ENCODE data around the gene ABCA5.
A peak's percentile ranks its signal among the peaks of the same experiment; 100 is the strongest.

The ABCA5 gene, protein sequence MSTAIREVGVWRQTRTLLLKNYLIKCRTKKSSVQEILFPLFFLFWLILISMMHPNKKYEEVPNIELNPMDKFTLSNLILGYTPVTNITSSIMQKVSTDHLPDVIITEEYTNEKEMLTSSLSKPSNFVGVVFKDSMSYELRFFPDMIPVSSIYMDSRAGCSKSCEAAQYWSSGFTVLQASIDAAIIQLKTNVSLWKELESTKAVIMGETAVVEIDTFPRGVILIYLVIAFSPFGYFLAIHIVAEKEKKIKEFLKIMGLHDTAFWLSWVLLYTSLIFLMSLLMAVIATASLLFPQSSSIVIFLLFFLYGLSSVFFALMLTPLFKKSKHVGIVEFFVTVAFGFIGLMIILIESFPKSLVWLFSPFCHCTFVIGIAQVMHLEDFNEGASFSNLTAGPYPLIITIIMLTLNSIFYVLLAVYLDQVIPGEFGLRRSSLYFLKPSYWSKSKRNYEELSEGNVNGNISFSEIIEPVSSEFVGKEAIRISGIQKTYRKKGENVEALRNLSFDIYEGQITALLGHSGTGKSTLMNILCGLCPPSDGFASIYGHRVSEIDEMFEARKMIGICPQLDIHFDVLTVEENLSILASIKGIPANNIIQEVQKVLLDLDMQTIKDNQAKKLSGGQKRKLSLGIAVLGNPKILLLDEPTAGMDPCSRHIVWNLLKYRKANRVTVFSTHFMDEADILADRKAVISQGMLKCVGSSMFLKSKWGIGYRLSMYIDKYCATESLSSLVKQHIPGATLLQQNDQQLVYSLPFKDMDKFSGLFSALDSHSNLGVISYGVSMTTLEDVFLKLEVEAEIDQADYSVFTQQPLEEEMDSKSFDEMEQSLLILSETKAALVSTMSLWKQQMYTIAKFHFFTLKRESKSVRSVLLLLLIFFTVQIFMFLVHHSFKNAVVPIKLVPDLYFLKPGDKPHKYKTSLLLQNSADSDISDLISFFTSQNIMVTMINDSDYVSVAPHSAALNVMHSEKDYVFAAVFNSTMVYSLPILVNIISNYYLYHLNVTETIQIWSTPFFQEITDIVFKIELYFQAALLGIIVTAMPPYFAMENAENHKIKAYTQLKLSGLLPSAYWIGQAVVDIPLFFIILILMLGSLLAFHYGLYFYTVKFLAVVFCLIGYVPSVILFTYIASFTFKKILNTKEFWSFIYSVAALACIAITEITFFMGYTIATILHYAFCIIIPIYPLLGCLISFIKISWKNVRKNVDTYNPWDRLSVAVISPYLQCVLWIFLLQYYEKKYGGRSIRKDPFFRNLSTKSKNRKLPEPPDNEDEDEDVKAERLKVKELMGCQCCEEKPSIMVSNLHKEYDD (N-terminal part only)

DNA sequence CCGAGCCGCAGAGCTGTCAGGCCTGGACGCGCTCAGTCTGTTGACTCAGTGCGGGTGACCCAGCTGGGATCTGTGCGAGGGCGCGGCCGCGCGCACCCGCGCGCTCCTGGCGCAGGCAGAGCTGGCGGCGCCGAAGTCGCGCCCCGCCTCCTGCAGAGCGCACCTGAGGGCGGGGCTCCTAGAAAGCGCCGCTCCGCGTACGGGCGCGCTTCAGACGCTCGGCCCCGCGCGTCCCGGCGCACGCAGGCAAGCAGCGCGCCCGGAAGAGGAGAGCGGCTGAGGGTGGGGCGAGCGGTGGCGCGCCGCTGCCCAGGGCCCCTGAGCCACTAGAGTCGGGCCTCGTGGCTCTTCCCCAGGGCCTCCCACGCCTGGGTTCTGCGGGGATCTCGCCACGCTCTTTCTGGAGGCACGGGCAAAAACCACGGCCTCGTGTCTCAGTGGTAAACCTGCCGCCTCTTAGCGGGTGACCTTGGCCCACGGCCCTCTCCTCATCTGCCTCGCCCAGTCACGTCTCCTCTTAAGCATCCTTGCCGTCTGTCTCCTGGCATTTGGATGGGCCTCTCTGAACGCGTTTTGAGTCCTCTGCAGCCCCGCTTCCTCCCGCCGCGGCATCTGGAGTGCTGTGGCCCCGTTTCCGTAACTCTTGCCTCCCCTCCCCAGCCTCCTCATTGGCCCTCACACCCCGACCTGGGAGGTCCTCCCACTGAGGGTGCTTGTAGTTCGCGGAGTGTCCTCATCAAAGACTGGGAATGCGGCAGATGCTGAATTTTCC is at the start of gene ABCA5:
TSS of gene ABCA5 (minus strand) at position 74 of the 772 bp plus-strand sequence. CDS start 12,718 bp downstream, outside the sequence.
- H3K4me3 ChIP-seq (ENCODE audit: low read depth, low read length) = peak within 1 kb of the TSS; percentile 82
- H3K27me3 ChIP-seq (ENCODE audit: insufficient read depth, low read length) = no peaks in the 10 kb centered on the region
- H3K27ac ChIP-seq (ENCODE audit: low read depth, low read length) = peak within 1 kb of the TSS; percentile 15; the same call in 1 of the 2 replicates
- H3K36me3 ChIP-seq (ENCODE audit: insufficient read depth, low read length) = no peaks in the 10 kb centered on the region
- H2AFZ ChIP-seq (ENCODE audit: low read length, unreplicated experiment) = peak within 1 kb of the TSS; percentile 98
- peaks cover 13% of the 10 kb centered on the region for H3K4me1 ChIP-seq (ENCODE audit: control insufficient read depth, insufficient read depth, low read length, unreplicated experiment)
- peaks cover 7% of the 10 kb centered on the region for H3K79me2 ChIP-seq (ENCODE audit: control insufficient read depth, insufficient read depth, low read length, unreplicated experiment)

DNA sequence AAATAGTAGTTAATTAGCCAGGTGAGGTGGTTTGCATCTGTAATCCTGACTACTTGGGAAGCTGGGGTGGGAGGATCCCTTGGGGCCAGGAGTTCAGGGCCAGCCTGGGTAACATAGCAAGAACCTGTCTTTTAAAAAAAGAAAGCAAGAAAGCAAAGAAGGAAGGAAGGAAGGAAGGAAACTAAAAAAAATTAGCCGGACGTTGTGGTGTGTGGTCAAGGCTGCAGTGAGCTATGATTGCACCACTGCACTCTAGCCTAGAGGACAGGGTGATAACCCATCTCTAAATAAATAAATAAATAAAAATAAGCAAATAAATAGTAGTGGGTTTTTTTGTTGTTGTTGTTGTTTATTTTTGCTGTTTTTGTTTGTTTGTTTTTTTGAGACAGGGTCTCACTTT is 48.3 kb upstream of the ABCA5 start:
- H3K4me1 ChIP-seq (ENCODE audit: control insufficient read depth, insufficient read depth, low read length, unreplicated experiment) = no peaks in the 10 kb centered on the region
- H3K79me2 ChIP-seq (ENCODE audit: control insufficient read depth, insufficient read depth, low read length, unreplicated experiment) = no peaks in the 10 kb centered on the region
- no peaks in the 10 kb centered on the region for H3K36me3 ChIP-seq (ENCODE audit: insufficient read depth, low read length)
- H3K27me3 ChIP-seq (ENCODE audit: insufficient read depth, low read length) = no peaks in the 10 kb centered on the region
- H3K4me3 ChIP-seq (ENCODE audit: low read depth, low read length) = no peak overlapping the region
- H2AFZ ChIP-seq (ENCODE audit: low read length, unreplicated experiment) = no peak overlapping the region
- H3K27ac ChIP-seq (ENCODE audit: low read depth, low read length) = no peak overlapping the region

DNA sequence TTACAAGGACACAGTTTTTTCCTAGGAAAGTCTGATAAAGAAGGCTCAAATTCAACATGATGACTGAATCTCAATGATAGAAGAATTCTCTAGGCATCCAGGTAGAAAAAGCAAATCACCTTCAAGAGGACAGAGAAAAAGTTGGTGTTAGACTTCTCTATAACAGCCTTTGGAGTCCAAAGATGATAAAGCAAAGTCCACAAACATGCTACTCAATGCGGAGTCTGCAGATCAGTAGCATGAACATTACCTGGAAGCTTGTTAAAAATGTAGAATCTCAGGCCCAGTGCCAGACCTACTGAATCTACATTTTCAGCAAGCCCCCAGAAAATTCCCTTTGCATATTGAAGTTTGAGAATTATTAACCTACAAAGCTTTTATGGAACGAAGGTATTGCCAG is 46.1 kb upstream of the ABCA5 start:
- no peak overlapping the region for H2AFZ ChIP-seq (ENCODE audit: low read length, unreplicated experiment)
- no peaks in the 10 kb centered on the region for H3K79me2 ChIP-seq (ENCODE audit: control insufficient read depth, insufficient read depth, low read length, unreplicated experiment)
- no peaks in the 10 kb centered on the region for H3K27me3 ChIP-seq (ENCODE audit: insufficient read depth, low read length)
- no peaks in the 10 kb centered on the region for H3K36me3 ChIP-seq (ENCODE audit: insufficient read depth, low read length)
- no peak overlapping the region for H3K27ac ChIP-seq (ENCODE audit: low read depth, low read length)
- no peak overlapping the region for H3K4me3 ChIP-seq (ENCODE audit: low read depth, low read length)
- H3K4me1 ChIP-seq (ENCODE audit: control insufficient read depth, insufficient read depth, low read length, unreplicated experiment) = no peaks in the 10 kb centered on the region

DNA sequence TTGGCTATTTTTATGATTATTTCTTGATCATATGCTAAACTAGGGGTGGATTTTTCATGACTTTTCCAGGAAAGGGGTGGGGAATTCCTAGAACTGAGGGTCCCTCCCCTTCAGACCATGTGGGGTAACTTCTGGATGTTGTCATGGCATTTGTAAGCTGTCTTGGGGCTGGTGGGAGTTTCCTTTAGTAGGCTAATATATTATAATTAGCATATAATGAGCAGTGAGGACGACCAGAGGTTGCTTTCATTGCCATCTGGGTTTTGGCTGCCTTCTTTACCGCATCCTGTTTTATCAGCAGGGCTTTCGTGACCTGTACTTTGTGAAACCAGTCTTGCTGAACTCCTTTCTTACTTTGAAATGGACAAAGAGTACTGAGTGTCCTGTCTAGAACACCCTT is 40.4 kb upstream of the ABCA5 start:
- H3K27me3 ChIP-seq (ENCODE audit: insufficient read depth, low read length) = no peaks in the 10 kb centered on the region
- no peak overlapping the region for H3K4me3 ChIP-seq (ENCODE audit: low read depth, low read length)
- H2AFZ ChIP-seq (ENCODE audit: low read length, unreplicated experiment) = no peak overlapping the region
- H3K27ac ChIP-seq (ENCODE audit: low read depth, low read length) = no peak overlapping the region
- no peaks in the 10 kb centered on the region for H3K79me2 ChIP-seq (ENCODE audit: control insufficient read depth, insufficient read depth, low read length, unreplicated experiment)
- no peaks in the 10 kb centered on the region for H3K4me1 ChIP-seq (ENCODE audit: control insufficient read depth, insufficient read depth, low read length, unreplicated experiment)
- H3K36me3 ChIP-seq (ENCODE audit: insufficient read depth, low read length) = no peaks in the 10 kb centered on the region

DNA sequence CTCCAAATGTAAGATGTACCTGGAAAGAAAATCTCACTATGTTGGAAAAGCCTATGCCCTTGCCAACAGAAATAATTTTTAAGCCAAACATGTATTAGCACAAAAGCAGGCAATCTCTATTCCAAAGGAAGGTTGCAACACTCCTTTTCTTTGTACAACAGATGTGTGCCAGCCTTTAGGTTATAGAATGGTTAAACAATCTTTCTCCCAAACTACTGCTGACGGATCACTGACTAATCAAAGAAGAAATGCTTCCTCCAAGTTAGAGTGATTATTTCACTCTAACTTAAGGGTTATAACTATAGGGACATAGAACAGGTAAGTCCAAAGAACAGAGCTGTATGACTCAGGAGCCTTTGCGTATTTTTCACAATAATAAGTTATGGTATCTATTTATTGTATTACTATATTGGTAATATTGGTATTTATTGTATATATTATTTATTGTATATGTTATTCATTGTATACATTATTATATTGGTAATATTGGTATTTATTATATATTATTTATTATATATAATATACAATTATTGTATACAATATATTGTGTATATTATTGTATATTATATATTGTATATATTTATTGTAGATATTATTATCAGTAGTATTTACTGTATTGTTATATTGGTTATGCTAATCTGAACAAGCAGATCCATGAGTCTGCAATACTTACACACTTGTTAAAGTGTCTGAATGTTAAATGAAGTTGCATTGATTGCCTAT is 36.7 kb upstream of the ABCA5 start:
- Histone ChIP-seq H3K79me2 (ENCODE audit: control insufficient read depth, insufficient read depth, low read length, unreplicated experiment) (no peaks in the 10 kb centered on the region), H3K4me3 (ENCODE audit: low read depth, low read length) (no peak overlapping the region), H3K4me1 (ENCODE audit: control insufficient read depth, insufficient read depth, low read length, unreplicated experiment) (no peaks in the 10 kb centered on the region), H3K27me3 (ENCODE audit: insufficient read depth, low read length) (no peaks in the 10 kb centered on the region), H2AFZ (ENCODE audit: low read length, unreplicated experiment) (no peak overlapping the region), H3K27ac (ENCODE audit: low read depth, low read length) (no peak overlapping the region), H3K36me3 (ENCODE audit: insufficient read depth, low read length) (no peaks in the 10 kb centered on the region)

DNA sequence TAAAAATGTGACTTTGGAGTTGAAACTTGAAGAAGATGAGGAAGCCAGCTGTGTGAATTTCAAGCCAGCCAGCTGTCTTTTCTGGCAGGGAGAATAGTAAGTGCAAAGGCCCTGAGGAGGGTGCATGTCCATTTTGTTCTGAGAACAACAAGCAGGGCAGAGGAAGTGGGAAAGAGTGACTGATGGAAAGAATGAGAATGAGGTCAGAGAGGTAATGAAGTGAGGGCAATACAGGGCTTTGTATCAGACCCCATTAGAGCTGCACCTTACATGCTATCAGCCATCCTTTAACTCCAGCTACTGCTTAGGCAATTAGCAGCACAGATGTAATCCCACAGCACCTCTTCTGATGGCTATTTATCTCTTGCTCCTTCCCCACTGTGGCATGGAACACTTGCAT is 34.2 kb upstream of the ABCA5 start:
- no peaks in the 10 kb centered on the region for H3K36me3 ChIP-seq (ENCODE audit: insufficient read depth, low read length)
- H2AFZ ChIP-seq (ENCODE audit: low read length, unreplicated experiment) = no peak overlapping the region
- H3K4me1 ChIP-seq (ENCODE audit: control insufficient read depth, insufficient read depth, low read length, unreplicated experiment) = no peaks in the 10 kb centered on the region
- no peak overlapping the region for H3K4me3 ChIP-seq (ENCODE audit: low read depth, low read length)
- no peak overlapping the region for H3K27ac ChIP-seq (ENCODE audit: low read depth, low read length)
- no peaks in the 10 kb centered on the region for H3K27me3 ChIP-seq (ENCODE audit: insufficient read depth, low read length)
- H3K79me2 ChIP-seq (ENCODE audit: control insufficient read depth, insufficient read depth, low read length, unreplicated experiment) = no peaks in the 10 kb centered on the region

DNA sequence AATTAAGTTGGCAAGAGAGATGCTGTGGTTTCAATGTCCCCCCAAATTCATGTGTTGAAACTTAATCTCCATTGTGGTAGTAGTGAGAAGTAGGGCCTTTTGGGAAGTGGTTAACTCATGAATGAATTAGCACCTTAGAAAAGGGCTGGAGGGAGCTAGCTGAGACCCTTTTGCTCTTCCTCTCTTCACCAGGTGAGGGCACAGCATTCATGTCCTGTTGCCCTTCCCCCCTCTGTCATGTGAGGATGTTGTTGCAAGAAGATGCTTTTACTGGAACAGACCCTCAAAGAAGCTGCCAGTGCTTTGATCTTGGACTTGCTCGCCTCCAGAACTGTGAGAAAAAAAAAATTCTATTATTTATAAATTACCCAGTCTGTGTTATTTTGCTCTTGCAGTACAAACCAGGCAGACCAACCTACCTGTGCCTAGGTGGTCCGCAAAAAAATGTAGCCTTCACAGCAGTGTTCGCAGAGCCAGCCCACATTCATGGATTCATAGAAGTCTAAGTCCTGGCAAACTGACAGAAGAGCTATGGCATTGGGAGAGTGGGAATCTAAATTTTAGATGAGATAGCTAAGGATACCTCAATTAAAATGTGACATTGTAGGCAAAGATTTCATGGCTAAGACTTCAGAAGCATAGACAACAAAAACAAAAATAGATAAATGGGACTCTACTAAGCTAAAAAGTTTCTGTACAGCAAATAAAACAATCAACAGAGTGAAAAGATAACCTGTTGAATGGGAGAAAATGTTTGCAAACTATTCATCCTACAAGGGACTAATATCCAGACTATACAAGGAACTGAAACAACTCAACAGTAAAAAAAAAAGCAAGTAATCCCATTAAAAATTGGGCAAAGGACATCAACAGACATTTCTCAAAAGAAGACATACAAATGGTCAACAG is 32.0 kb upstream of the ABCA5 start:
- Histone ChIP-seq H3K4me1 (ENCODE audit: control insufficient read depth, insufficient read depth, low read length, unreplicated experiment) (no peaks in the 10 kb centered on the region), H3K4me3 (ENCODE audit: low read depth, low read length) (no peak overlapping the region), H2AFZ (ENCODE audit: low read length, unreplicated experiment) (no peak overlapping the region), H3K36me3 (ENCODE audit: insufficient read depth, low read length) (no peaks in the 10 kb centered on the region), H3K27me3 (ENCODE audit: insufficient read depth, low read length) (no peaks in the 10 kb centered on the region), H3K27ac (ENCODE audit: low read depth, low read length) (no peak overlapping the region), H3K79me2 (ENCODE audit: control insufficient read depth, insufficient read depth, low read length, unreplicated experiment) (no peaks in the 10 kb centered on the region)

DNA sequence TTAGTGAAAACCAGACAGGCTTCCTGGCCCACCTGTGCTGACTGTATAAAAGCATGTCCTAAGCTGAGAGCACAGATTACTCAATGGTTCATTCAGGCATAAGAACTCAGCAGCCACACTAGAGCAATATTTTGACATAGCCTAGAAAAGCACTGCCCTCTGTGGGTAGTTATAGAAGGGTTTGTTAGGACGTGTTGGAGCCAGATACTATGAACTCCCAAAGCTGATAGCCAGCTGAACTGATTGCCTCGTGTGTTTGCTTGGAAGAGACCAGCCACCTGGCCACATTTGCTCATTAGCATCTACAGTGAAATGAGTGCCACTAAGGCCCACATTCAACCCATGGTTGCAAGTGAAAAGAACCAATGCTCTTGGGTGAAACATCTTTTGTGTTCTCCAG is 30.8 kb upstream of the ABCA5 start:
- Histone ChIP-seq H3K27ac (ENCODE audit: low read depth, low read length) (no peak overlapping the region), H3K4me3 (ENCODE audit: low read depth, low read length) (no peak overlapping the region), H3K27me3 (ENCODE audit: insufficient read depth, low read length) (no peaks in the 10 kb centered on the region), H3K79me2 (ENCODE audit: control insufficient read depth, insufficient read depth, low read length, unreplicated experiment) (no peaks in the 10 kb centered on the region), H3K36me3 (ENCODE audit: insufficient read depth, low read length) (no peaks in the 10 kb centered on the region), H3K4me1 (ENCODE audit: control insufficient read depth, insufficient read depth, low read length, unreplicated experiment) (no peaks in the 10 kb centered on the region), H2AFZ (ENCODE audit: low read length, unreplicated experiment) (no peak overlapping the region)

DNA sequence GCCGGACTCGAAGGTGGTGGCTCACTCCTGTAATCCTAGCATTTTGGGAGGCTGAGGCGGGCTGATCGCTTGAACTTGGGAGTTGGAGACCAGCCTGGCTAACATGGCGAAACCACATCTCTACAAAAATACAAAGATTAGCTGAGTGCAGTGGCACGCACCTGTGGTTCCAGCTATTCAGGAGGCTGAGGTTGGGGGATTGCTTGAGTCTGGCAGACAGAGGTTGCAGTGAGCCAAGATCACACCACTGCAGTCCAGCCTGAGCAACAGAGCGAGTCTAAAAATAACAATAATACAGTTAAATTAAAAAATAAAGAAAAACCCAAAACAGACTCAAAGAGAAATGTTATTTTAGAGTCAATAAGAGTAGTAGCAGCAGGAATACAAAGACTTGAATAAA is 29.7 kb upstream of the ABCA5 start:
- Histone ChIP-seq H3K27ac (ENCODE audit: low read depth, low read length) (no peak overlapping the region), H3K4me3 (ENCODE audit: low read depth, low read length) (no peak overlapping the region), H3K4me1 (ENCODE audit: control insufficient read depth, insufficient read depth, low read length, unreplicated experiment) (no peaks in the 10 kb centered on the region), H3K27me3 (ENCODE audit: insufficient read depth, low read length) (no peaks in the 10 kb centered on the region), H3K79me2 (ENCODE audit: control insufficient read depth, insufficient read depth, low read length, unreplicated experiment) (no peaks in the 10 kb centered on the region), H3K36me3 (ENCODE audit: insufficient read depth, low read length) (no peaks in the 10 kb centered on the region), H2AFZ (ENCODE audit: low read length, unreplicated experiment) (no peak overlapping the region)

All from ACC112 (cell line).